Gastroesophageal sphincter (tissue), 4 donors: Measurements from ENCODE around the gene PLEKHG5. TPM values are rescaled to one million over a fixed set of nuclear protein-coding genes. Genes with fewer than 3 reads are reported as not detected.
A peak's percentile ranks its signal among the peaks of the same experiment; 100 is the strongest.

Source experiments
- ATAC-seq: fragments of 150-250 bp; one replicate; pipeline ENCODE4 v1.9.1; 2016; ENCODE audit warnings: mild to moderate bottlenecking, moderate library complexity
- H3K27ac ChIP-seq, 4 donors: fragments of 200-600 bp; sonication (generic) in 3 of 4; 1 replicate in 3 of 4; 2 replicates in 1 of 4; pipeline ENCODE4 v1.5.1; 2016 to 2019
- H3K27me3 ChIP-seq: fragments of 200-600 bp; sonication (generic); one replicate; pipeline ENCODE4 v1.5.1; 2019
- H3K36me3 ChIP-seq, 2 donors: fragments of 200-600 bp; sonication (generic); one replicate each; pipeline ENCODE4 v1.5.1; 2019; ENCODE audit warnings: control low read depth in 1 of 2
- H3K4me1 ChIP-seq, 3 donors: fragments of 200-600 bp; sonication (generic); 1 replicate in 2 of 3; 2 replicates in 1 of 3; pipeline ENCODE4 v1.5.1; 2016 to 2019; ENCODE audit warnings: control low read depth in 2 of 3
- H3K4me3 ChIP-seq, 2 donors: fragments of 200-600 bp; sonication (generic); one replicate each; pipeline ENCODE4 v1.5.1; 2019; ENCODE audit warnings: mild to moderate bottlenecking in 1 of 2, moderate library complexity in 1 of 2
- H3K9me3 ChIP-seq, 3 donors: fragments of 200-600 bp; sonication (generic); one replicate each; pipeline ENCODE4 v1.5.1; 2017 to 2019; ENCODE audit warnings: control low read depth in 2 of 3
- EP300 ChIP-seq: sonication (generic); formaldehyde crosslinking; IDR thresholded peaks from one replicate; pipeline ENCODE4 v1.6.1; 2017; ENCODE audit warnings: antibody characterized with exemption, mild to moderate bottlenecking
- POLR2A ChIP-seq, 2 donors: fragments of 450-650 bp; IDR thresholded peaks; one replicate each; pipeline ENCODE4 v1.6.1; 2017; ENCODE audit warnings: antibody characterized with exemption in 2 of 2, mild to moderate bottlenecking in 2 of 2, moderate library complexity in 1 of 2
- POLR2AphosphoS5 ChIP-seq: sonication (generic); formaldehyde crosslinking; IDR thresholded peaks from one replicate; pipeline ENCODE4 v1.6.1; 2017; ENCODE audit warnings: antibody characterized with exemption
- WGBS, 2 donors: methylation state at CpG; one replicate each; pipeline ENCODE4 v1.1.5; 2018; ENCODE audit warnings: low coverage in 1 of 2; 5-methylcytosine and 5-hydroxymethylcytosine counted together
- total RNA-seq, 4 donors: library from RNA; depleted of rRNA; stranded (reverse); fragments of >200 nt; gene quantifications; one replicate each; pipeline ENCODE4 v1.1.0, GENCODE V29; 2016
- TF ChIP-seq, protein P1 (sequence below), 4 experiments: fragments of 200-600 bp in 2 of 4; fragments of 450-650 bp in 2 of 4; sonication (generic) in 1 of 4; IDR thresholded peaks; one replicate each; pipeline ENCODE4 v1.5.1; 2017 to 2019; ENCODE audit warnings: antibody characterized with exemption in 4 of 4, mild to moderate bottlenecking in 2 of 4, moderate library complexity in 2 of 4

PLEKHG5 gene
- total RNA-seq, 4 donors from 2014 or later: 8.6 to 14.0 (median 11.4) TPM

DNA sequence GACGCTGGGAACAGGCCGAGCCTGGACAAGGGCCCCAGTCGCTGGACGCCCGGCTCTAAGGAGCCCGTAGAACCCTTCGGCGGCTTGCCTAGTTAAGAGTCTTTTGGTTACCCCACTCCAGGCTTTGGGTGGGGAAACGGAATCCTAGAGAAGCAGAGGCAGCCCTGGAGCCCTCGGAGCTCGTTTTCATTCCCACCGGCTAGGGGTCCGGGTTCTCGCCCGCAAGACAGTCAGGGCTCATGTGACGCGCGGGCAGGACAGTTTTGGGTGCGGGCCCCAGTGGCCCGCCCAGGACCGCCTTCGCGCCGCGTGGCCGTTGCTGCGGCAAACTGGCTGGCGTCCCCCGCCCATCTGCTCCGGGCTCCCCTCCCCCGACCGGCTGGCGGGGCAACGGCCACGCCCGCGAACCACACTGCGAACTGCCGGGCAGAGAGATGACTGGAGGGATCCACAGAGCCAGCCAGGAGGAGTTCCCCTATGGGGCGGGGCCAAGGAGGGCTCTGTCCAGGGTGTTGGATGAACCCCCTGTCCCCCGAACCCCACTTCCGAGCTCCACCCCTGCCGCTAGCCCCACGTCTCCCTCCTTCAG is 70.9 kb downstream of the PLEKHG5 start:
- Histone ChIP-seq H3K27ac (no peak overlapping the region), H3K4me1 (peaks cover 0 to 51% (median 23%) of the 10 kb centered on the region in 3 donors), H3K4me3 (peak overlapping the region in 1 of 2 donors; percentile 50), H3K27me3 (peaks cover 100% of the 10 kb centered on the region), H3K36me3 (no peaks in the 10 kb centered on the region), H3K9me3 (no peaks in the 10 kb centered on the region)
- TF ChIP-seq, protein P1, sequence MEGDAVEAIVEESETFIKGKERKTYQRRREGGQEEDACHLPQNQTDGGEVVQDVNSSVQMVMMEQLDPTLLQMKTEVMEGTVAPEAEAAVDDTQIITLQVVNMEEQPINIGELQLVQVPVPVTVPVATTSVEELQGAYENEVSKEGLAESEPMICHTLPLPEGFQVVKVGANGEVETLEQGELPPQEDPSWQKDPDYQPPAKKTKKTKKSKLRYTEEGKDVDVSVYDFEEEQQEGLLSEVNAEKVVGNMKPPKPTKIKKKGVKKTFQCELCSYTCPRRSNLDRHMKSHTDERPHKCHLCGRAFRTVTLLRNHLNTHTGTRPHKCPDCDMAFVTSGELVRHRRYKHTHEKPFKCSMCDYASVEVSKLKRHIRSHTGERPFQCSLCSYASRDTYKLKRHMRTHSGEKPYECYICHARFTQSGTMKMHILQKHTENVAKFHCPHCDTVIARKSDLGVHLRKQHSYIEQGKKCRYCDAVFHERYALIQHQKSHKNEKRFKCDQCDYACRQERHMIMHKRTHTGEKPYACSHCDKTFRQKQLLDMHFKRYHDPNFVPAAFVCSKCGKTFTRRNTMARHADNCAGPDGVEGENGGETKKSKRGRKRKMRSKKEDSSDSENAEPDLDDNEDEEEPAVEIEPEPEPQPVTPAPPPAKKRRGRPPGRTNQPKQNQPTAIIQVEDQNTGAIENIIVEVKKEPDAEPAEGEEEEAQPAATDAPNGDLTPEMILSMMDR (IDR thresholded peaks at IDR 0.05): no peak
- TF ChIP-seq POLR2AphosphoS5 (no peak), EP300 (no peak), POLR2A (IDR thresholded peaks at IDR 0.05) (no peak)
- ATAC-seq: no peak
- WGBS, 2 donors: 32% methylated on average over 10 of the region's 44 CpGs; no CpG with 5 or more reads in 1 of the 2 donors

DNA sequence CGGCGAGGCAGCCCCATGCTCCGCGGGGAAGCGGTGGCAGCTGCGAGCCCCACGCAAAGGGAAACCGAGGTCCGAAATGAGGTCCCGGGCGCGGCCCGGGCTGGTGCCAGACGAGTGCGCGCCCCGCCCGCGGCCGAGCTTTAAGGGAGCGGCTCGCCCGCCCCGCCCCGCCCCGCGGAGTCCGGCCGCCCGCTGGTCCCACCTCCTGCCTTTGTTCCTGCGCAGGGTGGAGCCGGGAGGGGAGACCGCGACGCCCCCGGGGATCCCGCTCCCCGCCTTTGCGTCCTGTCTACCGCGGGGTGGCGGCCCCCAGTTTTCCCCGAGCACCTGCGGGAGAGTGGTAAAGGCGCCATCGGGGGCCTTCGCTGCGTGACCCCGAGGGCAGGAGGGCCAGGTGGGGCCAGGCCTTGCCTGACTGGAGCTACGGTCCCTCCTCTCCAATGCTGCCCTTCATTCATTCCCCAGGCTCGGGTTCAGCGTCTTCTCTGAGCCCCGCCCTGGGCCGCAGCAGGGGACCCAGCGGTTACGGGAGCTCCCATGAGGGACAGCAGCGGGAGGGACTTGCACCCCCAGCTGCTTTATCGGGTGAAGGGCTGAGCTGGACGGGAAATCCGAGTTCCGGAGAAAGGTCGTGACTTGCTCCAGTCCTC is 71.5 kb downstream of the PLEKHG5 start, which contains the start of gene HES2:
TSS of gene HES2 (minus strand) at position 116 of the 650 bp plus-strand sequence. CDS start at position 17, 99 bp downstream.
- WGBS, 2 donors: no CpG with 5 or more reads among the region's 62 CpGs
- ATAC-seq: no peak
- Histone ChIP-seq H3K9me3 (no peaks in the 10 kb centered on the region), H3K4me3 (peak within 1 kb of the TSS in 1 of 2 donors; percentile 50), H3K36me3 (no peaks in the 10 kb centered on the region), H3K4me1 (peaks cover 0 to 46% (median 23%) of the 10 kb centered on the region in 3 donors), H3K27me3 (peaks cover 100% of the 10 kb centered on the region), H3K27ac (no peak within 1 kb of the TSS)
- no peak for TF ChIP-seq EP300
- no peak for TF ChIP-seq POLR2A (IDR thresholded peaks at IDR 0.05)
- no peak for TF ChIP-seq POLR2AphosphoS5
- TF ChIP-seq, protein P1 (IDR thresholded peaks at IDR 0.05): no peak

DNA sequence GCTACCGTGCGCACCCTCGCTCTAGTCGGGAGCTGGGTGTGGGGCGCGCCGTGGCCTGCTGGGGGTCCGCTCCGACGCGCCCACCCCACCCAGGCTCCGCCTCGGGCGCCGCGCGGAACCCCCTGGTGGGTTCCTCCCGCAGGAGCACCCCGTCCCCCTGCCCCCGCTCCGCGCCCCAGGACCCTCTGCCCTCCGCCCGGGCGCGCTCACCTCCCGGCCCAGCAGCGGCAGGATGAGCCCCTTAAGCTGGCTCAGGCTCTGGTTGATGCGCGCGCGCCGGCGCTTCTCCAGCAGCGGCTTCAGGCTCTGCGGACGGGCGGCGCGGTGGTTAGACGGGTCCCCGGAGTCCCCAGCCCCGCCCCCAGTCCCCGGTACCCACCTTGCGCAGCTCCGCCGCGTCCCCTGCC is 72.1 kb downstream of the PLEKHG5 start:
- Histone ChIP-seq H3K9me3 (no peaks in the 10 kb centered on the region), H3K36me3 (no peaks in the 10 kb centered on the region), H3K27ac (no peak overlapping the region), H3K4me3 (peak overlapping the region in 1 of 2 donors; percentile 50), H3K4me1 (peaks cover 0 to 41% (median 23%) of the 10 kb centered on the region in 3 donors), H3K27me3 (peaks cover 100% of the 10 kb centered on the region)
- no CpG with 5 or more reads among the region's 48 CpGs for WGBS, 2 donors
- TF ChIP-seq POLR2AphosphoS5: no peak
- no peak for ATAC-seq

DNA sequence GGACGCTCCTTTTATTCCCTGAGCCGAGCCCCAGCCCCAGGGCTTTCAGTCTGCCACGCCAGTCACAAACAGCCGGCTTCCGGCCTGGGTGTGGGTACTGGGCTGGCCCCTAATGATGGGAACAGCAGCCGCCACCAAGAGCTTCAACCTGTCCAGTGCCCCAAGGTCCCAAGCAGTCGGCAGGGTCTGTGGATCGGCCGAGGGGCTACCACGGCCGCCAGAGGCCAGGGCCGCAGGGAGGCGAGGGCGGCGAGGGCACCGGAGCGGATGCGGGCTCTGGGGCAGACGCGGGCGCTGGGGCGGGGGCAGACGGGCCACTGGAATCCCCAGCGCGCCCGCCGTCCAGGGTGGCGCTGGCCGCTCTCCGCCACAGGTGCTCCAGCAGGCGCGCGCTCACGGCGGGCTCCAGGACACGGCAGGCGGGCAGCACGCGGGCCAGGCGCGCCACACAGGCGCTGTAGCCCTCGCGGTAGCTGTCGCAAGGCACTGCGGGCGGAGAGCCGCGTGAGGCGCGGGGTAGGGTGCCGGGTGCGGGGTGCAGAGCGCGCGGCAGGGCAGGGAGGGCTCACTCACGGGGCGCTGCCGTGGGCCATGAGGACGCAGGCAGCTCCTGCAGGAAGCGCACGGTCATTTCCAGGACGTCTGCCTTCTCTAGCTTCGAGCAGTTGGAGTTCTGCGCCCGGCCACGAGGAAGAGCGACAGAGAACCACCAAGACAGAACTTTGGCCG is 72.6 kb downstream of the PLEKHG5 start:
- ATAC-seq: no peak
- H3K27me3 ChIP-seq: peaks cover 100% of the 10 kb centered on the region
- H3K36me3 ChIP-seq: no peaks in the 10 kb centered on the region
- no peaks in the 10 kb centered on the region for H3K9me3 ChIP-seq
- TF ChIP-seq POLR2AphosphoS5: no peak
- no peak for TF ChIP-seq POLR2A (IDR thresholded peaks at IDR 0.05)
- TF ChIP-seq, protein P1 (IDR thresholded peaks at IDR 0.05): no peak
- TF ChIP-seq EP300: no peak
- WGBS, 2 donors: no CpG with 5 or more reads among the region's 69 CpGs
- H3K4me1 ChIP-seq: peaks cover 0 to 35% (median 21%) of the 10 kb centered on the region in 3 donors
- H3K27ac ChIP-seq: no peak overlapping the region
- peak overlapping the region in 1 of 2 donors; percentile 50 for H3K4me3 ChIP-seq

DNA sequence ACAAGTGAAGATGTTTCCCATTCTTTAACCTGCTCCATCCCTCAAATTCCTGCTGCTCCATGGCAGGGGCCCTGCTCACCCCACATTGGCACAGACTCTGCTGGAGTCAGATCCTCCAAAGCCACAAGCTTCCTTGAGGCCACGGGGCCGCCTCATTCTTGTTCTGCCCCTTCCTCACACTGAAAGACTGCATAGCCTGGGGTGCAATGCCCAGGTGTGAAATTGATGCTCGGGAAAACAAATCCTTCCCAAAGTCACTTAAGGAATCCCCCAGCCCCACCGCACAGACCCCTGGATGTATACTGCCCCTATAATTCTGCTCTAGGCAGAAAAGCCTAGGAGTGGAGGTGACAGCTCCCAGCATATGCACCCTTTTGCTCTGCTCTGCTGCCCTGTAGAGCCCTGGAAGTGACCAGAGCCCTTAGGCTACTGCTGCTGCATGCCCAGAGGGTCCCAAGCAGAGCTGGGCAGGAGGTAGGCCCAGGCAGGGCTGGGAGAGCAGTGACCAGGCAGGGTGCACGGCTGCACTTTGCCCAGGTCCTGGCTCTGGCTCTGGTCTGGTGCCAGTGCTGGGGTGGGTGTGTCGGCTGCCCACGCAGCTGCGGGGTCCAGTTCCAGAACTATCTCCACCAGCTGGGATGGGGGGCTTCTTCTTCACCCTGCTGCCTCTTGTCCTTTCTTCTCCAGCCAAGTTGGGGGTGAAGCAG is 73.4 kb downstream of the PLEKHG5 start:
- ATAC-seq: no peak

More for the DNA sequence above, 73.4 kb downstream of the PLEKHG5 start:
- Histone ChIP-seq H3K36me3 (no peaks in the 10 kb centered on the region), H3K9me3 (no peaks in the 10 kb centered on the region), H3K27ac (no peak overlapping the region), H3K4me1 (peaks cover 0 to 28% (median 20%) of the 10 kb centered on the region in 3 donors), H3K4me3 (no peak overlapping the region), H3K27me3 (peaks cover 100% of the 10 kb centered on the region)
- WGBS, 2 donors: 80 to 100% methylated on average over 1 to 2 of the region's 8 CpGs
- TF ChIP-seq POLR2AphosphoS5 (no peak), EP300 (no peak), POLR2A (IDR thresholded peaks at IDR 0.05) (no peak)
- TF ChIP-seq, protein P1 (IDR thresholded peaks at IDR 0.05): no peak
